PC-9 (cell line): Measurements from ENCODE around the gene DYSF. TPM values are rescaled to one million over a fixed set of nuclear protein-coding genes. Genes with fewer than 3 reads are reported as not detected.

Source experiments
- BruUV-seq: library from RNA; stranded (reverse); fragments of 400-500 nt; replicated peaks from 2 replicates; lab custom pipeline; 2021; lab: Mats Ljungman, UMichigan
- CTCF ChIA-PET: fragments of 300-600 bp; sonication (Branson Sonifier 250); formaldehyde crosslinking; loops from one replicate; lab custom pipeline; 2022; ENCODE audit warnings: antibody characterized with exemption; lab: Charles Lee
- POLR2A ChIA-PET: fragments of 300-600 bp; sonication (Branson Sonifier 250); formaldehyde crosslinking; loops from one replicate; lab custom pipeline; 2022; ENCODE audit warnings: antibody characterized with exemption; ENCODE audit not compliant: unreplicated experiment; lab: Charles Lee
- DNase-seq, 2 experiments: peaks; one replicate each; pipeline versions ENCODE4 v3.0.0 to v3.0.0-alpha.2; 2015 to 2022; ENCODE audit warnings: mixed read lengths in 1 of 2
- H2AFZ ChIP-seq: fragments of 200-600 bp; sonication (generic); 2 replicates; pipeline ENCODE4 v1.8.1; 2017; ENCODE audit warnings: antibody characterized with exemption
- H3F3A ChIP-seq: fragments of 200-600 bp; sonication (generic); 2 replicates; pipeline ENCODE4 v1.8.1; 2017; ENCODE audit warnings: antibody characterized with exemption, mild to moderate bottlenecking, low read depth; ENCODE audit not compliant: insufficient read depth
- H3K27ac ChIP-seq: fragments of 200-600 bp; sonication (generic); 2 replicates; pipeline ENCODE4 v1.6.1; 2016; ENCODE audit warnings: mixed run types
- H3K27me3 ChIP-seq: fragments of 200-600 bp; sonication (generic); 2 replicates; pipeline ENCODE4 v1.6.1; 2016; ENCODE audit warnings: low read depth, mixed run types; ENCODE audit not compliant: insufficient read depth
- H3K36me3 ChIP-seq: fragments of 200-600 bp; sonication (generic); 2 replicates; pipeline ENCODE4 v1.6.1; 2016; ENCODE audit warnings: low read depth, mixed run types
- H3K4me1 ChIP-seq: fragments of 200-600 bp; sonication (generic); replicated peaks from 2 replicates; pipeline ENCODE4 v1.6.1; 2016; ENCODE audit warnings: mixed run types; ENCODE audit not compliant: insufficient read depth
- H3K4me2 ChIP-seq: fragments of 200-600 bp; sonication (generic); 2 replicates; pipeline ENCODE4 v1.6.1; 2017; ENCODE audit warnings: mixed run types
- H3K4me3 ChIP-seq: fragments of 200-600 bp; sonication (generic); 2 replicates; pipeline ENCODE4 v1.6.1; 2016; ENCODE audit warnings: mixed run types
- H3K79me2 ChIP-seq: fragments of 200-600 bp; sonication (generic); 2 replicates; pipeline ENCODE4 v1.6.1; 2017; ENCODE audit warnings: low read depth, mixed run types
- H3K9me2 ChIP-seq: fragments of 200-600 bp; sonication (generic); 2 replicates; pipeline ENCODE4 v1.8.1; 2017; ENCODE audit warnings: mild to moderate bottlenecking; ENCODE audit not compliant: insufficient read depth
- H3K9me3 ChIP-seq: fragments of 200-600 bp; sonication (generic); 2 replicates; pipeline ENCODE4 v1.8.1; 2016; ENCODE audit warnings: low read depth; ENCODE audit not compliant: insufficient read depth
- H4K20me1 ChIP-seq: fragments of 200-600 bp; sonication (generic); 2 replicates; pipeline ENCODE4 v1.8.1; 2017; ENCODE audit not compliant: insufficient read depth
- CTCF ChIP-seq: fragments of 200-600 bp; sonication (generic); conservative IDR thresholded peaks from 2 replicates; pipeline ENCODE4 v1.6.1; 2017; ENCODE audit warnings: mixed run types, antibody characterized with exemption, mild to moderate bottlenecking, moderate library complexity
- EZH2 ChIP-seq: fragments of 200-600 bp; sonication (generic); IDR thresholded peaks from 2 replicates; pipeline ENCODE4 v1.8.0; 2017; ENCODE audit warnings: antibody characterized with exemption, low read depth
- intact Hi-C: fragments of 100-400 bp; cut with micrococcal nuclease; formaldehyde crosslinking; loops from one replicate; pipeline ENCODE4 v1.10.0; 2022; ENCODE audit not compliant: unreplicated experiment
- total RNA-seq: library from RNA; stranded (reverse); gene quantifications from 2 replicates; pipeline ENCODE4 v1.2.3, GENCODE V29; 2021

Gene DYSF
- total RNA-seq, 1 experiment from 2014 or later, result 12.2 TPM

DNA sequence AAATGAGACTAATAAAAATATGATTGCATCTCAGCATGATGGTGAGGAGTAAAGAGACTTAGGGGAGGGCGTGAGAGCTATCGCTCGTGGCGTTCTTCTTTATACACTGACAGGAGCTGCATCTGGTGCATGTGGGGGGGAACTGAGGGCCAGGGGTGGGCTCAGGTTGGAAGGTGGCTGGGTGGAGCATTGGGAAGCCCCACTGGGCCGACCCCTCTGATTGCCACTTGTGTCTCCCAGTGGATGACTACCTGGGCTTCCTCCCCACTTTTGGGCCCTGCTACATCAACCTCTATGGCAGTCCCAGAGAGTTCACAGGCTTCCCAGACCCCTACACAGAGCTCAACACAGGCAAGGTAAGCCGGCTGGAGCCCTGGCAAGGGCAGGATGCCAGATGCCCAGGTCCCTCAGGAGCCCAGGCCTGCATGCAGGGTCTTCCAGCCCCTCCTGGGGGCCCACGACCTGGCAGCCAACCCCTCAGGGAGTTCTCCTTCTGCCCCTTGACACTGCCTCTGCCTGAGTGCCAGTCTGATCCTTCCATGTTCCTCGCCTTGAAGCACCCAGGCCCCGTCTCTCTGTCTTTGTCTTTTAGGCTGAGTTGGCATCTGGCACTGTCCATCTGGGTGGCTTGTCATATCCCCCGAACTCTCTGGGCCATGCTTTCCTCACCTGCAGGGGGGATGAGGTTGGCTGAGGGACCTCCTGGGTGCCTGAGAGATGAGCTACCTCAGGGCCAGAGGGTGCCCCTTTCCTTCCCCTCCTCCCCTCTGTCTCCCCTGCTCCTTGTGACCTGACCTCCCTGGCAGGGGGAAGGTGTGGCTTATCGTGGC, 97.7 kb downstream of the DYSF start:
- no peak overlapping the region for H3K4me3 ChIP-seq
- BruUV-seq, result no TSS peak
- intact Hi-C loops, result no loop called here
- DNase-seq, result no peak
- H3K4me2 ChIP-seq, result no peak overlapping the region
- H3K4me1 ChIP-seq, result no peaks in the 10 kb centered on the region
- H4K20me1 ChIP-seq, result no peaks in the 10 kb centered on the region
- CTCF ChIA-PET, result no interaction called here
- no peaks in the 10 kb centered on the region for H3K79me2 ChIP-seq
- H3K9me3 ChIP-seq, result no peaks in the 10 kb centered on the region
- no peak overlapping the region for H2AFZ ChIP-seq
- H3K9me2 ChIP-seq, result no peaks in the 10 kb centered on the region
- POLR2A ChIA-PET, result no interaction called here
- H3K27ac ChIP-seq, result no peak overlapping the region
- TF ChIP-seq EZH2, result no peak
- no peak for TF ChIP-seq CTCF
- no peaks in the 10 kb centered on the region for H3K27me3 ChIP-seq
- H3K36me3 ChIP-seq, result no peaks in the 10 kb centered on the region
- H3F3A ChIP-seq, result no peaks in the 10 kb centered on the region; the same call in 1 of the 2 replicates

- no peak overlapping the region for H2AFZ ChIP-seq
- intact Hi-C loops, result no loop called here
- no peaks in the 10 kb centered on the region for H3F3A ChIP-seq
- H4K20me1 ChIP-seq, result no peaks in the 10 kb centered on the region
- no peak overlapping the region for H3K4me3 ChIP-seq
- no peaks in the 10 kb centered on the region for H3K27me3 ChIP-seq
- ChIA-PET POLR2A (no interaction called here), CTCF (no interaction called here)
- H3K27ac ChIP-seq, result no peak overlapping the region
- no peak overlapping the region for H3K4me2 ChIP-seq
- H3K4me1 ChIP-seq, result no peaks in the 10 kb centered on the region
- no peaks in the 10 kb centered on the region for H3K36me3 ChIP-seq
- no peaks in the 10 kb centered on the region for H3K9me2 ChIP-seq
- TF ChIP-seq EZH2 (no peak), CTCF (no peak)
- H3K9me3 ChIP-seq, result no peaks in the 10 kb centered on the region
- BruUV-seq, result no TSS peak
- H3K79me2 ChIP-seq, result no peaks in the 10 kb centered on the region
- DNase-seq, result no peak
Measured at GRCh38 chr2:71551631-71551915, 98.2 kb downstream of the DYSF start.

GRCh38 chr2:71552356-71552755, 99.0 kb downstream of the DYSF start:
- no peak overlapping the region for H3K4me3 ChIP-seq
- no peaks in the 10 kb centered on the region for H4K20me1 ChIP-seq
- H3K9me3 ChIP-seq, result no peaks in the 10 kb centered on the region
- no TSS peak for BruUV-seq
- ChIA-PET CTCF (no interaction called here), POLR2A (interaction anchor here (0.6 kb wide), 1 partner anchor 1288 kb away, joined by 6 read pairs; no protein-coding TSS in a partner anchor)
- intact Hi-C loops, result no loop called here
- H3K4me1 ChIP-seq, result no peaks in the 10 kb centered on the region
- no peak for DNase-seq
- H3K27me3 ChIP-seq, result no peaks in the 10 kb centered on the region
- H3K9me2 ChIP-seq, result no peaks in the 10 kb centered on the region
- H3F3A ChIP-seq, result no peaks in the 10 kb centered on the region
- no peak overlapping the region for H3K27ac ChIP-seq
- no peaks in the 10 kb centered on the region for H3K79me2 ChIP-seq
- H2AFZ ChIP-seq, result no peak overlapping the region
- TF ChIP-seq CTCF (no peak), EZH2 (no peak)
- H3K4me2 ChIP-seq, result no peak overlapping the region
- H3K36me3 ChIP-seq, result no peaks in the 10 kb centered on the region
